OCI-LY7 (cell line): ENCODE measurements around the gene ADARB2. TPM values are rescaled to one million over a fixed set of nuclear protein-coding genes. Genes with fewer than 3 reads are reported as not detected.

Source experiments
- BruUV-seq: library from RNA; stranded (reverse); fragments of 400-500 nt; replicated peaks from 2 replicates; lab custom pipeline; 2021; lab: Mats Ljungman, UMichigan
- CTCF ChIA-PET: fragments of 300-600 bp; sonication (Branson Sonifier 250); formaldehyde crosslinking; loops from one replicate; lab custom pipeline; 2022; ENCODE audit warnings: antibody characterized with exemption; ENCODE audit not compliant: unreplicated experiment; lab: Charles Lee
- POLR2A ChIA-PET: fragments of 300-600 bp; sonication (Branson Sonifier 250); formaldehyde crosslinking; loops from one replicate; lab custom pipeline; 2022; ENCODE audit warnings: antibody characterized with exemption; lab: Charles Lee
- DNase-seq: peaks from one replicate; pipeline ENCODE4 v3.0.0-alpha.2; 2015; ENCODE audit warnings: low spot score
- H2AFZ ChIP-seq: fragments of 200-600 bp; sonication (generic), shearing (Covaris generic); 2 replicates; pipeline ENCODE4 v1.6.1; 2014; ENCODE audit warnings: mild to moderate bottlenecking, antibody characterized with exemption, low read length, moderate library complexity
- H3K27ac ChIP-seq: fragments of 200-600 bp; sonication (generic); 2 replicates; pipeline ENCODE4 v1.5.1; 2014; ENCODE audit warnings: mixed run types, low read depth, mild to moderate bottlenecking, moderate library complexity, low read length, inconsistent platforms; ENCODE audit not compliant: poor library complexity, severe bottlenecking
- H3K36me3 ChIP-seq: fragments of 200-600 bp; sonication (generic); 2 replicates; pipeline ENCODE4 v1.6.1; 2014; ENCODE audit warnings: mild to moderate bottlenecking, antibody characterized with exemption, low read length, moderate library complexity, mixed read lengths; ENCODE audit not compliant: insufficient read depth
- H3K4me1 ChIP-seq: fragments of 200-600 bp; sonication (generic); 2 replicates; pipeline ENCODE4 v1.5.1; 2014; ENCODE audit warnings: mild to moderate bottlenecking, low read length; ENCODE audit not compliant: insufficient read depth, poor library complexity, severe bottlenecking
- H3K4me2 ChIP-seq: fragments of 200-600 bp; sonication (generic); 2 replicates; pipeline ENCODE4 v1.6.1; 2014; ENCODE audit warnings: mild to moderate bottlenecking, low read length
- H3K4me3 ChIP-seq: fragments of 200-600 bp; sonication (generic); 2 replicates; pipeline ENCODE4 v1.5.1; 2014; ENCODE audit warnings: mild to moderate bottlenecking, low read depth, low read length; ENCODE audit not compliant: poor library complexity, severe bottlenecking
- H3K79me2 ChIP-seq: fragments of 200-600 bp; sonication (generic); 2 replicates; pipeline ENCODE4 v1.6.1; 2016; ENCODE audit warnings: low read depth, mild to moderate bottlenecking, low read length, moderate library complexity, mixed read lengths; ENCODE audit not compliant: insufficient read depth
- H3K9me2 ChIP-seq: fragments of 200-600 bp; sonication (generic); 2 replicates; pipeline ENCODE4 v1.6.1; 2016; ENCODE audit warnings: mild to moderate bottlenecking, low read length, mixed read lengths; ENCODE audit not compliant: insufficient read depth
- H3K9me3 ChIP-seq: fragments of 200-600 bp; sonication (generic); 2 replicates; pipeline ENCODE4 v1.6.1; 2014; ENCODE audit warnings: mild to moderate bottlenecking, mixed run types, low read length, mixed read lengths
- H4K20me1 ChIP-seq: fragments of 200-600 bp; sonication (generic); 2 replicates; pipeline ENCODE4 v1.6.1; 2014; ENCODE audit warnings: mild to moderate bottlenecking, antibody characterized with exemption, low read length, moderate library complexity, mixed read lengths; ENCODE audit not compliant: insufficient read depth
- EZH2phosphoT487 ChIP-seq: fragments of 200-600 bp; sonication (generic); IDR thresholded peaks from 2 replicates; pipeline ENCODE4 v1.6.1; 2018; ENCODE audit warnings: low read depth, borderline replicate concordance, mild to moderate bottlenecking, mixed run types, antibody characterized with exemption, low read length, moderate library complexity, mixed read lengths
- intact Hi-C: fragments of 100-400 bp; cut with micrococcal nuclease; formaldehyde crosslinking; loops from one replicate; pipeline ENCODE4 v1.10.0; 2022; ENCODE audit not compliant: unreplicated experiment
- total RNA-seq, 2 experiments: library from RNA; depleted of rRNA in 1 of 2; stranded (reverse); fragments of >200 nt in 1 of 2; shearing (Covaris generic) in 1 of 2; gene quantifications; 2 replicates each; pipeline ENCODE4 v1.2.3, GENCODE V29; 2014 to 2022
- TF ChIP-seq, protein P1 (sequence below): fragments of 200-600 bp; sonication (generic); conservative IDR thresholded peaks from 2 replicates; pipeline ENCODE4 v1.5.1; 2014; ENCODE audit warnings: mild to moderate bottlenecking, antibody characterized with exemption, low read length, moderate library complexity, mixed read lengths

Gene ADARB2
- total RNA-seq, 2 experiments from 2014 or later = 0.03 TPM; not detected in 1

DNA sequence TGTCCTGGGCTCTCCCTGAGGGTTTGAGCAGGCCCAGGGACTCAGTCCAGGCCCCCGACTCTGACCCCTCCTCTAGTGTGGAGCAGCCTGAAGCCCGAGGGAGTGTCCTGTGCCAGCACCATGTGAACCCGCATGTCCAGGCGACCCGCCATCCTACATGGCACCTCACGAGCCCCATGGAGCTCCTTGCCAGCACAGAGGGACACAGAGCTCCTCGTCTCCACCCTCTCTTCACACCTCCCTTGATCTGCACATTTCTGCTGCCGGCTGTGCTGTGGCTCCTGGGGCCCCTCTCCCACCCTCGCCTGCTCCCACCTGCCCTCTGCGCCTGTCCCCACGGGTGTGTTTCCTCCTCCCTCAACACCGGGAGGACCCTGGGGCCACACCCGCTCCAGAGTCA is 103.5 kb downstream of the ADARB2 start:
- Histone ChIP-seq H3K4me1 (no peaks in the 10 kb centered on the region), H2AFZ (no peak overlapping the region), H3K9me2 (no peaks in the 10 kb centered on the region), H3K27ac (no peak overlapping the region), H3K4me2 (no peak overlapping the region), H3K79me2 (no peaks in the 10 kb centered on the region), H3K4me3 (no peak overlapping the region), H3K36me3 (no peaks in the 10 kb centered on the region), H3K9me3 (no peaks in the 10 kb centered on the region), H4K20me1 (no peaks in the 10 kb centered on the region)
- intact Hi-C loops = no loop called here
- TF ChIP-seq, protein P1, sequence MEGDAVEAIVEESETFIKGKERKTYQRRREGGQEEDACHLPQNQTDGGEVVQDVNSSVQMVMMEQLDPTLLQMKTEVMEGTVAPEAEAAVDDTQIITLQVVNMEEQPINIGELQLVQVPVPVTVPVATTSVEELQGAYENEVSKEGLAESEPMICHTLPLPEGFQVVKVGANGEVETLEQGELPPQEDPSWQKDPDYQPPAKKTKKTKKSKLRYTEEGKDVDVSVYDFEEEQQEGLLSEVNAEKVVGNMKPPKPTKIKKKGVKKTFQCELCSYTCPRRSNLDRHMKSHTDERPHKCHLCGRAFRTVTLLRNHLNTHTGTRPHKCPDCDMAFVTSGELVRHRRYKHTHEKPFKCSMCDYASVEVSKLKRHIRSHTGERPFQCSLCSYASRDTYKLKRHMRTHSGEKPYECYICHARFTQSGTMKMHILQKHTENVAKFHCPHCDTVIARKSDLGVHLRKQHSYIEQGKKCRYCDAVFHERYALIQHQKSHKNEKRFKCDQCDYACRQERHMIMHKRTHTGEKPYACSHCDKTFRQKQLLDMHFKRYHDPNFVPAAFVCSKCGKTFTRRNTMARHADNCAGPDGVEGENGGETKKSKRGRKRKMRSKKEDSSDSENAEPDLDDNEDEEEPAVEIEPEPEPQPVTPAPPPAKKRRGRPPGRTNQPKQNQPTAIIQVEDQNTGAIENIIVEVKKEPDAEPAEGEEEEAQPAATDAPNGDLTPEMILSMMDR = no peak
- TF ChIP-seq EZH2phosphoT487 = no peak
- no peak for DNase-seq
- no TSS peak for BruUV-seq
- POLR2A ChIA-PET = no interaction called here
- CTCF ChIA-PET = no interaction called here

DNA sequence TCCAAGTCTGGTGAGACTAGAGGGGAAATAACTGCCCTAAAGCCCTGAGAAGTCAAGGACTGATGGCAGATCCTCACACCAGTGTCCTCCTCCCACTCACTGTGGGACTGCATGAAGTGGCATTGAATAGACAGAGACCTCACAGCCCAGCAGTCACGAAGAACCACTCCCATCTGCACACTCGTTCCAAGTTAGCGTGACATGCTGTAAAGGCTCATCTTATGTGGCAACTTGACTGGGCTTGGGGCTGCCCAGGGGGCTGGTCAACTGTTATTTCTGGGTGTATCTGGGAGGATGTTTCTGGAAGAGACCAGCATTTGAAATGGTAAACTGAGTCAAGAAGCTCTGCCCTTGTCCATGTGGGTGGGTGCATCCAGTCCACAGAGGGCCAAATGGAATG is 104.7 kb downstream of the ADARB2 start:
- Histone ChIP-seq H3K27ac (no peak overlapping the region), H3K4me3 (no peak overlapping the region), H2AFZ (no peak overlapping the region), H3K9me3 (no peaks in the 10 kb centered on the region), H3K9me2 (no peaks in the 10 kb centered on the region), H3K4me2 (no peak overlapping the region), H3K4me1 (no peaks in the 10 kb centered on the region), H3K36me3 (no peaks in the 10 kb centered on the region), H3K79me2 (no peaks in the 10 kb centered on the region), H4K20me1 (no peaks in the 10 kb centered on the region)
- BruUV-seq = no TSS peak
- ChIA-PET POLR2A (no interaction called here), CTCF (no interaction called here)
- DNase-seq = no peak
- TF ChIP-seq, protein P1 = no peak
- no peak for TF ChIP-seq EZH2phosphoT487
- intact Hi-C loops = no loop called here

DNA sequence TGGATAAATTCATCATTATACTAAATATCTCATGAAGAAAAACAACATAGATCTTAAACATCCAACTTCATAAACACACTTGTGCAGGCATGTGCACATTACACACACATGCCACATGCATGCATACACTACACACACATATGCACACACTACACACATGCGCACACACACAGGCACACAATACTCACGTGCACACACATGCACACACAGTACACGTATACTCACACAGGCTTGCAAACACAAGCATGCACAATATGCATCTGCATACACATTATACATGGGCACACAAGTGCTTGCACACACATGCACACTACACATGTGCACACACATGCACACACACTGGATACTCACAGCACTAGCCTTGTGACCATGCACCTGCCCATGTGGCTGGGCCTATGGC is 105.2 kb downstream of the ADARB2 start:
- Histone ChIP-seq H3K9me2 (no peaks in the 10 kb centered on the region), H3K4me1 (no peaks in the 10 kb centered on the region), H3K36me3 (no peaks in the 10 kb centered on the region), H3K4me2 (no peak overlapping the region), H2AFZ (no peak overlapping the region), H3K4me3 (no peak overlapping the region), H3K79me2 (no peaks in the 10 kb centered on the region), H4K20me1 (no peaks in the 10 kb centered on the region), H3K27ac (no peak overlapping the region), H3K9me3 (no peaks in the 10 kb centered on the region)
- POLR2A ChIA-PET = no interaction called here
- intact Hi-C loops = no loop called here
- TF ChIP-seq, protein P1 = no peak
- no peak for DNase-seq
- BruUV-seq = no TSS peak
- CTCF ChIA-PET = no interaction called here
